IPS-NIHi7 (cell line): ENCODE measurements around the gene GSTP1.
"Not testable (repeated sequence)": the region's sequence is repeated elsewhere in the genome, so short reads cannot be mapped to it uniquely, and the experiment has no call there.

ENCODE experiments used
- DNase-seq: peaks from one replicate; pipeline ENCODE4 v3.0.0; 2012; ENCODE audit warnings: mixed read lengths; ENCODE audit errors: extremely low spot score

GSTP1 gene

DNA sequence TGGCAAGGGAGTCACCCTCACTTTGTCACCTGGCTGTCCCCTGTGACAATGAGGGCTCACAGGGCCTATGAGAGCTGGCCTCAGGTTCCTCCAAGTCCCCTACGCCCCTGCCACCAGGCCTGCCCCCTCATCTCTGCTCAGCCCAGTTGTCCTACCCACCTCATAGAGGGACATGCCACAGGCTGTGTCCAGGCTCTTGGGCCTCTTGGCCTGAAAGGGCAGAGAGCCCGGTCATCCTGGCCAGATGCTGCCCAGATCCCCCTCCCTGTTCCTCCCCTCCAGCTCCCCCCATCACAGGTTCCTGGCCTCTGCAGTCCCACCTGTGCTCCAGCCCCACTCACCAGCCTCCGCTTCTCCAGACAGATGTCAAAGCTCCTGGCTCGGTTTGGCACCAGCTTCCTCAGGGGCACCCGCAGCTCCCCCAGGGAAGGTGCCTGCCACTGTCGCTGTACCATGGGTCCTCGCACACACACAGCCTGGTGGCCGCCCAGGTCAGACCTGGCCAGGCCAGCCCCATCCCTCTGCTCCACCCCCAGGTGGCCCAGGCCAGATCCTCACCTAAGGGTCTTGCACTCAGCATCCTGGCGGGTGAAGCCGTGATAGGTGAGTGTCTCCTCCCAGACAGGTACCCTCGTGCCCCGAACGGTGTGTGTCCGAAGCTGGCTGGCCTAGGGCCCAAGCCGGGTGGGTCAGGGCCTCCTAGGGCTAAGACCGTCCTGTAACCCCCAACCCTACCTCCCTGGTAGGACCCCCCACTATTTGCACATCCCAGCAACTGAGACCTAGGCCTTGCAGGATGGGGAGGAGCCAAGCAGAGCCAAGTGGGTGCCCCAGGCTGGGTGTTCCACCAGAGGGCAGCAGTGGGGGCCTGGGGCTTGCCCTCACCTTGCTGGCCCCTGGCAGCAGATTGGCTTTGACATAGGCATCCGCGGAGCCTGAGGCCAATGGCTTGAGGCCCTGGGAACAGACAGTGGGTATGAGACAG lies 31.4 kb downstream of the GSTP1 start:
- DNase-seq, result peak; percentile 64

DNA sequence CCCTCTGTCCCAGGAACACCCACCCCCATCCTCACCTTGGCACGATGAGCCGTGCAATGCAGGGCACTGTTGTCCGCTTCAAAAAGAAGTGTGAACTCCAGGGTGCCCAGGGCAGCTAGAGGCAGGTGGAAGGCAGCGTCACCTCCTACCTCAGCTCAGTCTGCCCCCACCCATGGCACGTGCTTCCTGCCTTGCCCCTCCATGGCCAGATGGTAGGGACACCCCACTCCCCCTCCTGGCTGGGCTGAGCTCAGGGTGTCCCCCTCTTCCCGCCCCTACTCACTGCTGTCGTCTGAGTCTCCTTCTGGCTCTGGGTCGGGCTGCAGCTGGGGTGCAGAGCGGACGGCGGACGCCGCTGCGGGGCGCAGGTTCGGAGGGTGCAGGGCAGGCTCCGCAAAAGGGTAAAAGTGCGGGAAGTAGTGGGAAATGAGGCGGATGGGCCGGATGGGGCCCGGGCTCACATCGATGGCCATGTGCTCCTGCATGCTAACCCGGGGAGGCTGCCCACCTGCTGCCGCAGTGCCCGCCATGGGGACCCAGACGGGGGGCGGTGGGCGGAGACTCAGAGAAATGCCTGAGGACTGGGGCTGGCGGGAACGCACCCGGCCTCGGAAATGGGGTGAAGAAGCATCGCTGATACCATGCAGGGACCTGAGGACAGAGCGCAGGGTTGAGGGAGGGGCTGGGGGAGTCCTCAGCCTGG lies 32.3 kb downstream of the GSTP1 start:
- no peak for DNase-seq

DNA sequence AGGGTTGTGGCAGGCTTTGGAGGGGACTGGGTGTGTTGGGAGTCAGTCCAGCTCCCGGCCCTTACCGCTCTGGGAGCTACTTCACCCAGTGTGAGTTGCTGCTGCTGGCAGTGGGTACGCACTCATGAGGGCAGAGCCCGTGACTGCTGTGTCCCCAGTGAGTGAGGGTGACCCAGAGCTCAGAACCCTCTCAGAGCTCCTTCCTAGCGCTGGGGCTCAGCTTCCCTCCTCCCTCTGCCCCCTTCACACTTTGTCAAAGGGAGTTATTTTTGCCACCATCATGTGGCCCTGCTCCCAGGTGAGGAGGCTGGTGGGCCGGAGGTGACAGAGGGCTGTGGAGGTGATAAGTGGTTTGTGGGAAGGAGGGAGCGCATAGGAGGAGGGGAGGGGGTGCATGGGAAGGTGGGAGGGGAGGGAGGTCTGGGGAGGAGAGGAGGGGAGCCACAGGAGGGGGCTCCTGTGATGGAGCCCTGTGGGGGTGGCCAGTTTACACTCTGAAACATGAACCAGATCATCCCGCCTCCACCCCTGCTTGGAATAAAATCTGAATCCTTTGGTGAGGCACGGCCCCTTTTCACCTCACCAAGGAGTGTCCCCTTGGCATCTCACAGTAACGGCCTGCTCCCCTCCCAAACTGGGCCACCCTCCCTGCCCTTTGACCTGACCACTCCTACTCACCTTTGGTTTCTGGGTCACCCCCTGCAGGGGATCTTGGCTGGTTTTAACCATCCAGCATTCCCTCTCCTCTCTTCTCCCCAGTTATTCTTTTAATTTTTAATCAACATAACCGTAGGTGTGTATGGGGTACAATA lies 33.0 kb downstream of the GSTP1 start:
- no peak for DNase-seq

DNA sequence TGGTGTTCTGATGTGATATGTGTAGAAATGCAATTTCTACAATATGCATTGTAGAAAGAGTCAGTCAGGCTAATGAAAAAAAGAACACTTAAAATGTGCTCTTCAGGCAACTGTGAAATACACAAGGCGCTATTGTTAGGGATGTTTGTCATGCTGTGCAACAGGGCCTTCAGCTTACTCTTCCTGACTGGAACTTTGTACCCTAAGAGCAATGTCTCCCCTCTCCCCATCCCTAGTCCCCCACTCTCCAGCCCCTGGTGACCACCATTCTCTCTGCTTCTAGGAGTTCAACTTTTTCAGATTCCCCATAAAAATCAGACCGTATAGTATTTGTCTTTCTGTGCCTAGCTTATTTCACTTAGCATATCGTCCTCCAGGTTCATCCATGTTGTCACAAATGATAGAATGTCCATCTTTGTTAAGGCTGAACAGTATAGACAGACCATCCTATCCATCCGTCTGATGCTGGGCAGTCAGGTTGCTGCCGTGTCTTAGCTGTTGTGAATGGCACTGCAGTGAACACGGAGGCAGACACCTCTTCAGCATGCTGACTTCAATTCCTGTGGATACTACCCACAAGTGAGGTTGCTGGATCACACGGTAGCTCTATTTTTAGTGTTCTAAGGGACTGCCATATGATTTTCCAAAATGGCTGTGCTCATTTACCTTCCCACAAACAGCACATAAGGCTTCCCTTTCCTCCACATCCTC lies 33.8 kb downstream of the GSTP1 start:
- DNase-seq, result no peak

DNA sequence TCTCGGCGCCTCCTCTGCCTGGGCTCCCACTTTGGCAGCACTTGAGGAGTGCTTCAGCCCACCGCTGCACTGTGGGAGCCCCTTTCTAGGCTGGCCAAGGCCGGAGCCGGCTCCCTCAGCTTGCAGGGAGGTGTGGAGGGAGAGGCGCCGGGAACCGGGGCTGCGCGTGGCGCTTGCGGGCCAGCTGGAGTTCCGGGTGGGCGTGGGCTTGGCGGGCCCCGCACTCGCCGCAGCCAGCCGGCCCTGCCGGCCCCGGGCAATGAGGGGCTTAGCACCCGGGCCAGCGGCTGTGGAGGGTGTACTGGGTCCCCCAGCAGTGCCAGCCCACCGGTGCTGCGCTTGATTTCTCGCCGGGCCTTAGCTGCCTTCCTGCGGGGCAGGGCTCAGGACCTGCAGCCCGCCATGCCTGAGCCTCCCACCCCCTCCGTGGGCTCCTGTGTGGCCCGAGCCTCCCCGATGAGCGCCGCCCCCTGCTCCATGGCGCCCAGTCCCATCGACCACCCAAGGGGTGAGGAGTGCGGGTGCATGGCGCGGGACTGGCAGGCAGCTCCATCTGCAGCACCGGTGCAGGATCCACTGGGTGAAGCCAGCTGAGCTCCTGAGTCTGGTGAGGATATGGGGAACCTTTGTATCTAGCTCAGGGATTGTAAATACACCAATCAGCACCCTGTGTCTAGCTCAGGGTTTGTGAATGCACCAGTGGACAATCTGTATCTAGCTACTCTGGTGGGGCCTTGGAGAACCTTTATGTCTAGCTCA lies 35.5 kb downstream of the GSTP1 start:
- not testable (repeated sequence) for DNase-seq

DNA sequence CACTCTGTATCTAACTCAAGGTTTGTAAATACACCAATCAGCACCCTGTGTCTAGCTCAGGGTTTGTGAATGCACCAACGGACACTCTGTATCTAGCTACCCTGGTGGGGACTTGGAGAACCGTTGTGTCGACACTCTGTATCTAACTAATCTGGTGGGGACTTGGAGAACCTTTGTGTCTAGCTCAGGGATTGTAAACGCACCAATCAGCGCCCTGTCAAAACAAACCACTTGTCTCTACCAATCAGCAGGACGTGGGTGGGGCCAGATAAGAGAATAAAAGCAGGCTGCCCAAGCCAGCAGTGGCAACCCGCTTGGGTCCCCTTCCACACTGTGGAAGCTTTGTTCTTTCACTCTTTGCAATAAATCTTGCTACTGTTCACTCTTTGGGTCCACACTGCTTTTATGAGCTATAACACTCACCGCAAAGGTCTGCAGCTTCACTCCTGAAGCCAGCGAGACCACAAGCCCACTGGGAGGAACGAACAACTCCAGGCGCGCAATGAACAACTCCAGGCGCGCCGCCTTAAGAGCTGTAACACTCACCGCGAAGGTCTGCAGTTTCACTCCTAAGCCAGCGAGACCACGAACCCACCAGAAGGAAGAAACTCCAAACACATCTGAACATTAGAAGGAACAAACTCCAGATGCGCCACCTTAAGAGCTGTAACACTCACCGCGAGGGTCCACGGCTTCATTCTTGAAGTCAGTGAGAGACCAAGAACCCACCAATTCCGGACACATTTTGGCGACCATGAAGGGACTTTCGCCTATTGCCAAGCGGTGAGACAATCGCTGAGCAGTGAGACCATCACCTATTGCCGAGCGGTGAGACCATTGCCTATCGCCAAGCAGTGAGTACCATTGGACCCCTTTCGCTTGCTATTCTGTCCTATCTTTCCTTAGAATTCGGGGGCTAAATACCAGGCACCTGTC lies 36.3 kb downstream of the GSTP1 start:
- not testable (repeated sequence) for DNase-seq

DNA sequence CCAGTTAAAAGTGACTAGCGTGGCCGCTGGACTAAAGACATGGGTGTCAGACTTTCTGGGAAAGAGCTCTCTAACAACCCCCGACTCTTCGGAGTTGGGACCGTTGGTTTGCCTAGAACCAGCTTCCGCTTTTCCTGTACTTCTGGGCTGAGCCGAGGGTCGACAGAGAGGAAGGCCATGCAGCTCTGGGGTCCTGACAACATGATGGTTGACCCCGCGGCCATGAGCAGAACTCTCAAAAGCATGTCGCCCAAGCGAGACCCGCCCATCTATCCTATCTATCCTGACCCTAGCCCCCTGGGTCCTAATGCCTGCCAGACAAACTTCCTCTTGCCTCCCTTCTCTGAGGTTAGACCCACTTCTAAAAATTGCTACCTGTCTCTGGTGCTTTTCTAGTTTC lies 37.0 kb downstream of the GSTP1 start:
- DNase-seq, result not testable (repeated sequence)

DNA sequence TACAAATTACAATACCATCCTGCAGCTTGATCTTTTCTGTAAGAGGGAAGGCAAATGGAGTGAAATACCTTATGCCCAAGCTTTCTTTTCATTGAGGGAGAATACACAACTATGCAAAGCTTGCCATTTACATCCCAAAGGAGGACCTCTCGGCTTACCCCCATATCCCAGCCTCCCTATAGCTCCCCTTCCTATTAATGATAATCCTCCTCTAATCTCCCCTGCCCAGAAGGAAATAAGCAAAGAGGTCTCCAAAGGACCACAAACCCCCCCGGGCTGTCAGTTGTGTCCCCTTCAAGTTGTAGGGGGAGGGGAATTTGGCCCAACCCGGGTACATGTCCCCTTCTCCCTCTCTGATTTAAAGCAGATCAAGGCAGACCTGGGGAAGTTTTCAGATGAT lies 38.3 kb downstream of the GSTP1 start:
- DNase-seq, result not testable (repeated sequence)

DNA sequence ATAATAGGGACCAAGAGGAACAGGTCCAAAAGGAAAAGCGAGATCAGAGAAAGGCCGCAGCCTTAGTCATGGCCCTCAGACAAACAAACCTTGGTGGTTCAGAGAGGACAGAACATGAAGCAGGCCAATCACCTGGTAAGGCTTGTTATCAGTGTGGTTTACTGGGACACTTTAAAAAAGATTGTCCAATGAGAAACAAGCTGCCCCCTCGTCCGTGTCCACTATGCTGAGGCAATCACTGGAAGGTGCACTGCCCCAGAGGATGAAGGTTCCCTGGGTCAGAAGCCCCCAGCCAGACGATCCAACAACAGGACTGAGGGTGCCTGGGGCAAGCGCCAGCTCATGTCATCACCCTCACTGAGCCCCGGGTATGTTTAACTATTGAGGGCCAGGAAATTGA lies 39.3 kb downstream of the GSTP1 start:
- DNase-seq, result not testable (repeated sequence)

DNA sequence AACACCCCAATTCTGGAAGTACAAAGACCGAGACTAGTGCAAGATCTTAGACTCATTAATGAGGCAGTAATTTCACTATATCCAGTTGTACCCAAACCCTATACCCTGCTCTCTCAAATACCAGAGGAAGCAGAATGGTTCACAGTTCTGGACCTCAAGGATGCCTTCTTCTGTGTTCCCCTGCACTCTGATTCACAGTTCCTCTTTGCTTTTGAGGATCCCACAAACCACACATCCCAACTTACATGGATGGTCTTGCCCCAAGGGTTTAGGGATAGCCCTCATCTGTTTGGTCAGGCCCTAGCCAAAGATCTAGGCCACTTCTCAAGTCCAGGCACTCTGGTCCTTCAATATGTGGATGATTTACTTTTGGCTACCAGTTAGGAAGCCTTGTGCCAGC lies 40.2 kb downstream of the GSTP1 start:
- not testable (repeated sequence) for DNase-seq

DNA sequence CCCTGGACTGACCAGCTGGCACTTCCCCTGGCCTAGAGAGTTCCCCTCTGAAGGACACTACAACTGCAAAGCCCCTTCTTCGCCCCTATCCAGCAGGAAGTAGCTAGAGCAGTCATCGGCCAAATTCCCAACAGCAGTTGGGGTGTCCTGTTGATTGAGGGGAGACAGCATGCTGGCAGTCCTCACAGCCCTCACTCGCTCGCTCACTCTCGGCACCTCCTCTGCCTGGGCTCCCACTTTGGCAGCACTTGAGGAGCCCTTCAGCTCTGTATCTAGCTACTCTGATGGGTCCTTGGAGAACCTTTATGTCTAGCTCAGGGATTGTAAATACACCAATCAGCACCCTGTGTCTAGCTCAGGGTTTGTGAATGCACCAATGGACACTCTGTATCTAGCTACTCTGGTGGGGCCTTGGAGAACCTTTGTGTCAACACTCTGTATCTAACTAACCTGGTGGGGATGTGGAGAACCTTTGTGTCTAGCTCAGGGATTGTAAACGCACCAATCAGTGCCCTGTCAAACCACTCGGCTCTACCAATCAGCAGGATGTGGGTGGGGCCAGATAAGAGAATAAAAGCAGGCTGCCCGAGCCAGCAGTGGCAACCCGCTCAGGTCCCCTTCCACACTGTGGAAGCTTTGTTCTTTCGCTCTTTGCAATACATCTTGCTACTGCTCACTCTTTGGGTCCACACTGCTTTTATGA lies 42.7 kb downstream of the GSTP1 start:
- not testable (repeated sequence) for DNase-seq

DNA sequence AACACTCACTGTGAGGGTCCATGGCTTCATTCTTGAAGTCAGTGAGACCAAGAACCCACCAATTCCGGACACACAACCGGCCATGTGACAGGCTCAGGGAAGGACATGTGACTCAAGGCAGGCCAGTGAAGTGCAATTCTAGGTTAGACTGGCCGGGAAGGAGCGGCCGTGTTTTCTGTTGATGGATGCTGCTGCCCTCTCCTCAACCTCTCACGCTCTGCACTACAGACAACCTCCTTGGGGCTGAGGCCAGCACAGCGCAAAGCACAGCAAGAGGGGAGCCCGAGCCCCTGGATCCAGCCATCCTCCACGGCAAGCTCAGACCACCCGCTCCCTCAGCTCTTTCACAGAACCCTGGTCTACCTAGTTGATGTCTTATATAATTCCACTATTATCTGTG lies 43.4 kb downstream of the GSTP1 start:
- no peak for DNase-seq

DNA sequence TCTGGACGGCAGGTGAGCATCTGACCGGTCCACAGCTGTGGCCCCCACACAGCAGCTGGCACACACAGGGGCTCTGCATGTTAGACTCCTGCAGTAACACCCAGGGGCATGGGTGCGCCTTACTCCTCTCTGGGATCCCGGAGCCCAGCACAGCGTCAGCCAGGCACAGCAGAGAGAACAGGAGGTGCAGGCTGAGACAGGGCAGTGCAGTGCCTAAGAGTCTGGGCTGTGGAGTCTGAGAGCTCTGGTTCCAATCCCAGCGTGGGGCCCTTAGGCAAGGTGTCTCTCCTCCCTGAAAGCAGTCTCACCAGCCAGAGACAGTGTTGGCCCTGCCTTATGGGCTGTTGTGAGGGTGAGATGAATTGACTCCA lies 43.8 kb downstream of the GSTP1 start:
- DNase-seq, result no peak

DNA sequence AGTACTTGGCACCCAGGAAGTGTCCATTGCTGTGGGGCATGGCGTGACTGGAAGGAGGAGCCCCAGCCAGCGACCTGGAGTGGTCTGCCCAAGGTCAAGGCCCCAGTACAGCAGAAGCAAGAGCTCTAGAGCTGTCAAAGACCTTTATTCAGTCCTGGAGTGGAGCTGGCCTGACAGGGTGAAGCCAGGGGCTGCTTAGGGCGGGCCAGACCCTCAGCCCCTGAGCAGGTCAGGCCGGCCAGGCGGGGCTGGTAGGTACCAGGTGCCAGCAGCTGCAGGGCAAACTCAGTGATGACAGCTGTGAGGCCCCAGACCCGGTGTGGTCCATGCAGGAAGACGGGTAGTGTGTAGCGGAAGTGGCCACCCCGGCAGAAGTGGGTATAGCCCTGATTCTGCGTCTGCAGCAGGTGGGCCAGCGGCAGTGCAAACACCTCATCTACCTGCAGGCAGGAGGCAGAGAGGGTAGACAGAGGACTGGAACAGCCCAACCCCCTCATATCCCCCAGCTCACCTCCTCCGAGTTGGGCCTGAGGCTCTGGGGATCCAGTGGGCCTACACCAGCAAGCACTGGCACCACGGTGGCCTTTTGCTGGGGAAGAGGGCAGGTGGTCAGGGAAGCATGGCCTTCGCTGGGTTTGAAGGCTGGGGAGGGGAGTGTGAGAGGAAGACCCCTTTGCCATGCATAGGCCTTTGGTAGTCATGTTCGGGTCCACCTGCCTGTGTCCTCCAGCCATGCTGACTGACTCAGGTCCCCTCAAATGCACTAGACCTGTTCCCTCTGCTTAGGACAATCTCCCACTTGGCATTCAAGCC lies 44.4 kb downstream of the GSTP1 start:
- no peak for DNase-seq

DNA sequence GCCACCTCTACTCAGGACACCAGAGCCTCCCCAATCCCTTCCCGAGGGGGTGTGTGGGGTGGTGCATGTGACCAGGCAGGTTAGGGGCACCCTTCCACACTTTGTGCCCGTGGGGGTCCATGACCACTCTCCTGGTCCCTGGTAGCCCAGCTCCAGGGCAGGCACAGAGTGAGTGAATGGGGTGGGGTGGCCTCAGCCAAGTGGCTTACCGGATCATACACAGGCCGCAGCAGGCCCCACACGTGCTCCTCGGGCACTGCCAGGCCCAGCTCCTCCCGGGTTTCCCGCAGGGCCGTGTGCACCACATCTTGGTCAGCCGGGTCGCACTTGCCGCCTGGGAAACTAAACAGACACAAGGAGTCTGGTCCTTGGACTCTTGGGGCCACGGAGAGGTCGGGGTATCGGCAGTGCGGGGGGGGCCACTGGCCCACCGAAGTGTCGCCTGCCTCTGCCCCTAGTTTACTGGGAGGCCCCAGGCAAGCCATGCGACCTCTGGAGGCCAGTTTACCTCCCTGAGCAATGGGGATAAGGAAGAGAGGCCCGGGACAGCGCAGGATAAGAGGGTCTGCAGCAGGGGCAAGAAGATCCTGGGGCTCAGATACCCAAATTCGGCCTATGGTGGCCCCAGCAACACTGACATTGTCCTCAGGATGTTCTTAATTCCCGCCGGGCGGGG lies 45.2 kb downstream of the GSTP1 start:
- DNase-seq, result no peak

DNA sequence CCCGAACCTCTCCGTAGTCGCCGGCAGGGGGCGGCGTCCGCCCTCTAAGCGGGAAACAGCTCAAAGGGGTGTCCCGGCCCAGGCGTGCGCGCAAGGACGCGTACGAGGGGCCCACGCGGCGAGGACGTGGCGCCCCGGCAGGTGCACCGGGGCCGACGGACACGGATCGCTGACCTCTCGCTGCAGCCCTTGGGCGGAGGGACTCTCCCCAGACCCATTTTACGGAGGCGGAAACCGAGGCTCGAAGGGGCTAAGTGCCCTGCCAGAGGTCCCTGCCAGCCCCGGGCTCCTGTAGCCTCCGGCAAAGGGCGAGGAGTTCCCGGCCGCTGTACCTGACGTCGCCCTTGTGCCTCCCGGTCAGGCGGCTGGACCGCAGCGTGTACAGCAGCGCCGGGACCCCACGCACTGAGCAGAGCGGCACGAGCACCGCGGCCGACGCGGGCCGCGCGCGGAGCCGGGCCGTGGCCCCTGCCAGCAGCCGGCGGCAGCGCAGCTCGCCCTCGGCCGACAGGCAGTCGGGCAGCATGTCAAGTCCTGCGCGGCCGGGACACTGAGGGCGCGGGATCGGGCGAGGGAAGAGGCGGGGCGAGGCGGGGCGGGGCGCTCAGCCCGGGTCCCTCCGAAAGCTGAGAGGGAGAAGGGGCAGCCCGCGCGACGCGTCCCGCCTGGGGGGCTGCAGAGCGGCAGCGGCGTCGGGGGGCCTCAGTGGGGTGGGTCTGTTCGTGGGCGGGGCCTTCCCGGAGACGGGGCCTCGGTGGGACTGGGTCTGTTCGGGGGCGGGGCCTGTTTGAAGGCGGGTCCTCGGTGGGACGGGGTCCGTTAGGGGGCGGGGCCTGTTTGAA lies 46.0 kb downstream of the GSTP1 start, which contains the start of gene NUDT8:
Gene NUDT8, minus strand, starts transcription at position 552 of the 842 bp plus-strand sequence. Its CDS starts 26 bp downstream, at position 526.
- DNase-seq, result no peak
